HepG2 (cell line): ENCODE measurements around the gene CFAP69. TPM values are rescaled to one million over a fixed set of nuclear protein-coding genes. Genes with fewer than 3 reads are reported as not detected.

ENCODE experiments used
- GATAD2A ChIP-seq: IDR thresholded peaks from 2 replicates; pipeline ENCODE4 v1.6.1; 2016
- GPN1 ChIP-seq: sonication (generic); formaldehyde crosslinking; IDR thresholded peaks from 2 replicates; pipeline ENCODE4 v1.5.1; 2020; ENCODE audit warnings: missing genetic modification reagents, borderline replicate concordance
- LCORL ChIP-seq, 2 experiments: fragments of 450-650 bp in 1 of 2; sonication (generic) in 1 of 2; formaldehyde crosslinking in 1 of 2; IDR thresholded peaks; 2 replicates each; pipeline versions ENCODE4 v1.5.0 to v1.6.1; 2017 to 2020; ENCODE audit warnings: antibody characterized with exemption in 1 of 2, missing genetic modification reagents in 1 of 2
- PHF5A ChIP-seq: IDR thresholded peaks from one replicate; pipeline ENCODE4 v1.6.1; 2018; ENCODE audit warnings: low read depth, missing genetic modification reagents; ENCODE audit not compliant: unreplicated experiment
- RFXAP ChIP-seq: sonication (generic); formaldehyde crosslinking; IDR thresholded peaks from 2 replicates; pipeline ENCODE4 v1.4.0; 2020; ENCODE audit warnings: missing genetic modification reagents, borderline replicate concordance
- SMAD9 ChIP-seq: sonication (generic); formaldehyde crosslinking; IDR thresholded peaks from 2 replicates; pipeline ENCODE4 v1.5.1; 2020; ENCODE audit warnings: mild to moderate bottlenecking, missing genetic modification reagents
- SMYD3 ChIP-seq: sonication (generic); formaldehyde crosslinking; IDR thresholded peaks from 2 replicates; pipeline ENCODE4 v1.8.1; 2023; ENCODE audit warnings: mild to moderate bottlenecking, missing genetic modification reagents
- ZBTB42 ChIP-seq: sonication (generic); formaldehyde crosslinking; IDR thresholded peaks from 2 replicates; pipeline ENCODE4 v1.5.0; 2020; ENCODE audit warnings: mild to moderate bottlenecking, missing genetic modification reagents
- ZNF232 ChIP-seq: sonication (generic); formaldehyde crosslinking; IDR thresholded peaks from 2 replicates; pipeline ENCODE4 v1.4.0; 2020; ENCODE audit warnings: missing genetic modification reagents, borderline replicate concordance
- ZNF746 ChIP-seq: sonication (generic); formaldehyde crosslinking; IDR thresholded peaks from 2 replicates; pipeline ENCODE4 v1.8.0; 2022; ENCODE audit warnings: mild to moderate bottlenecking, missing genetic modification reagents
- ZNF747 ChIP-seq: sonication (generic); formaldehyde crosslinking; IDR thresholded peaks from 2 replicates; pipeline ENCODE4 v1.8.1; 2023; ENCODE audit warnings: missing genetic modification reagents, mild to moderate bottlenecking, borderline replicate concordance
- ZNF816 ChIP-seq: sonication (generic); formaldehyde crosslinking; IDR thresholded peaks from 2 replicates; pipeline ENCODE4 v1.8.0; 2022; ENCODE audit warnings: missing genetic modification reagents, mild to moderate bottlenecking, borderline replicate concordance
- ZNF891 ChIP-seq: sonication (generic); formaldehyde crosslinking; IDR thresholded peaks from 2 replicates; pipeline ENCODE4 v1.5.0; 2020; ENCODE audit warnings: mild to moderate bottlenecking, missing genetic modification reagents
- polyA plus RNA-seq, 8 experiments: library from polyadenylated mRNA; depleted of rRNA in 3 of 8; stranded (reverse) in 7 of 8; unstranded in 1 of 8; fragments of >200 nt; fragmentation: Illumina TruSeq in 4 of 8; extraction: Trizol in 4 of 8; gene quantifications; 2 replicates each; pipeline versions ENCODE4 v1.2.1 to v1.2.3, GENCODE V29; 2011 to 2016; ENCODE audit warnings: low read depth in 4 of 8, missing spikeins in 1 of 8, mixed read lengths in 1 of 8; ENCODE audit not compliant: insufficient read depth in 1 of 8
- total RNA-seq, 5 experiments: library from RNA; depleted of rRNA; stranded (reverse); fragments of >200 nt; fragmentation: Illumina TruSeq; extraction: Trizol; gene quantifications; 2 replicates each; pipeline ENCODE4 v1.2.3, GENCODE V29; 2016; ENCODE audit warnings: low read depth in 1 of 5
- TF ChIP-seq, protein P1 (sequence below): fragments of 450-650 bp; IDR thresholded peaks from 2 replicates; pipeline ENCODE4 v1.6.1; 2016
- TF ChIP-seq, protein P2 (sequence below): IDR thresholded peaks from 2 replicates; pipeline ENCODE4 v1.6.1; 2018; ENCODE audit warnings: missing genetic modification reagents, mild to moderate bottlenecking, missing compliant biosample characterization
- TF ChIP-seq, protein P3 (sequence below): sonication (generic); formaldehyde crosslinking; IDR thresholded peaks from 2 replicates; pipeline ENCODE4 v1.4.0; 2020; ENCODE audit warnings: missing genetic modification reagents, mild to moderate bottlenecking, borderline replicate concordance

CFAP69 gene
- total and polyA plus RNA-seq, 2 of the 13 experiments (the other 11 are each of a cell fraction or from before 2014, with no cell fraction given) = 2.2 to 4.0 TPM

GRCh38 chr7:90346336-90347125 is 101.6 kb downstream of the CFAP69 start, which contains the start of gene GTPBP10 (continued):
- TF ChIP-seq, protein P1, sequence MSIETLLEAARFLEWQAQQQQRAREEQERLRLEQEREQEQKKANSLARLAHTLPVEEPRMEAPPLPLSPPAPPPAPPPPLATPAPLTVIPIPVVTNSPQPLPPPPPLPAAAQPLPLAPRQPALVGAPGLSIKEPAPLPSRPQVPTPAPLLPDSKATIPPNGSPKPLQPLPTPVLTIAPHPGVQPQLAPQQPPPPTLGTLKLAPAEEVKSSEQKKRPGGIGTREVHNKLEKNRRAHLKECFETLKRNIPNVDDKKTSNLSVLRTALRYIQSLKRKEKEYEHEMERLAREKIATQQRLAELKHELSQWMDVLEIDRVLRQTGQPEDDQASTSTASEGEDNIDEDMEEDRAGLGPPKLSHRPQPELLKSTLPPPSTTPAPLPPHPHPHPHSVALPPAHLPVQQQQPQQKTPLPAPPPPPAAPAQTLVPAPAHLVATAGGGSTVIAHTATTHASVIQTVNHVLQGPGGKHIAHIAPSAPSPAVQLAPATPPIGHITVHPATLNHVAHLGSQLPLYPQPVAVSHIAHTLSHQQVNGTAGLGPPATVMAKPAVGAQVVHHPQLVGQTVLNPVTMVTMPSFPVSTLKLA = peak; percentile 61
- TF ChIP-seq, protein P2, sequence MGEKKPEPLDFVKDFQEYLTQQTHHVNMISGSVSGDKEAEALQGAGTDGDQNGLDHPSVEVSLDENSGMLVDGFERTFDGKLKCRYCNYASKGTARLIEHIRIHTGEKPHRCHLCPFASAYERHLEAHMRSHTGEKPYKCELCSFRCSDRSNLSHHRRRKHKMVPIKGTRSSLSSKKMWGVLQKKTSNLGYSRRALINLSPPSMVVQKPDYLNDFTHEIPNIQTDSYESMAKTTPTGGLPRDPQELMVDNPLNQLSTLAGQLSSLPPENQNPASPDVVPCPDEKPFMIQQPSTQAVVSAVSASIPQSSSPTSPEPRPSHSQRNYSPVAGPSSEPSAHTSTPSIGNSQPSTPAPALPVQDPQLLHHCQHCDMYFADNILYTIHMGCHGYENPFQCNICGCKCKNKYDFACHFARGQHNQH = peak; percentile 73; the same call in 1 of the 2 replicates
- TF ChIP-seq GATAD2A (CRISPR knock-in tag) (peak; percentile 84), ZNF816 (CRISPR knock-in tag) (no peak; the same call in 1 of the 2 replicates), SMAD9 (no peak), ZNF232 (CRISPR knock-in tag) (peak; percentile 39; the same call in 1 of the 2 replicates), ZBTB42 (CRISPR knock-in tag) (no peak), PHF5A (CRISPR knock-in tag) (no peak), GPN1 (CRISPR knock-in tag) (no peak), ZNF891 (no peak), ZNF746 (CRISPR knock-in tag) (no peak), LCORL (IDR thresholded peaks at IDR 0.05) (no peak), LCORL (CRISPR knock-in tag; IDR thresholded peaks at IDR 0.05) (peak; percentile 71), SMYD3 (no peak), ZNF747 (CRISPR knock-in tag) (no peak; the same call in 1 of the 2 replicates), RFXAP (CRISPR knock-in tag) (no peak)
- TF ChIP-seq, protein P3, sequence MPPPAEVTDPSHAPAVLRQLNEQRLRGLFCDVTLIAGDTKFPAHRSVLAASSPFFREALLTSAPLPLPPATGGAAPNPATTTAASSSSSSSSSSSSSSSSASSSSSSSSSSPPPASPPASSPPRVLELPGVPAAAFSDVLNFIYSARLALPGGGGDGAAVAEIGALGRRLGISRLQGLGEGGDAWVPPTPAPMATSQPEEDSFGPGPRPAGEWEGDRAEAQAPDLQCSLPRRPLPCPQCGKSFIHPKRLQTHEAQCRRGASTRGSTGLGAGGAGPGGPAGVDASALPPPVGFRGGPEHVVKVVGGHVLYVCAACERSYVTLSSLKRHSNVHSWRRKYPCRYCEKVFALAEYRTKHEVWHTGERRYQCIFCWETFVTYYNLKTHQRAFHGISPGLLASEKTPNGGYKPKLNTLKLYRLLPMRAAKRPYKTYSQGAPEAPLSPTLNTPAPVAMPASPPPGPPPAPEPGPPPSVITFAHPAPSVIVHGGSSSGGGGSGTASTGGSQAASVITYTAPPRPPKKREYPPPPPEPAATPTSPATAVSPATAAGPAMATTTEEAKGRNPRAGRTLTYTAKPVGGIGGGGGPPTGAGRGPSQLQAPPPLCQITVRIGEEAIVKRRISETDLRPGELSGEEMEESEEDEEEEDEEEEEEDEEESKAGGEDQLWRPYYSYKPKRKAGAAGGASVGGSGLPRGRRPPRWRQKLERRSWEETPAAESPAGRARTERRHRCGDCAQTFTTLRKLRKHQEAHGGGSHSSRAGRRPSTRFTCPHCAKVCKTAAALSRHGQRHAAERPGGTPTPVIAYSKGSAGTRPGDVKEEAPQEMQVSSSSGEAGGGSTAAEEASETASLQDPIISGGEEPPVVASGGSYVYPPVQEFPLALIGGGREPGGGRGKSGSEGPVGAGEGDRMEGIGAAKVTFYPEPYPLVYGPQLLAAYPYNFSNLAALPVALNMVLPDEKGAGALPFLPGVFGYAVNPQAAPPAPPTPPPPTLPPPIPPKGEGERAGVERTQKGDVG (CRISPR knock-in tag) = peak; percentile 84; the same call in 1 of the 2 replicates
